Neural progenitor cell (in vitro differentiated cells): ENCODE data around the gene HNRNPR.

ENCODE experiments used
- EZH2 ChIP-seq: fragments of 200-600 bp; sonication (generic); IDR thresholded peaks from 2 replicates; pipeline ENCODE4 v1.6.1; 2017; ENCODE audit warnings: antibody characterized with exemption, mild to moderate bottlenecking, moderate library complexity
- EZH2phosphoT487 ChIP-seq: fragments of 200-600 bp; sonication (generic); IDR thresholded peaks from 2 replicates; pipeline ENCODE4 v1.6.1; 2017; ENCODE audit warnings: antibody characterized with exemption
- TF ChIP-seq, protein P1 (sequence below): fragments of 200-600 bp; sonication (generic); IDR thresholded peaks from 2 replicates; pipeline ENCODE4 v1.5.1; 2017; ENCODE audit warnings: antibody characterized with exemption, mild to moderate bottlenecking

DNA sequence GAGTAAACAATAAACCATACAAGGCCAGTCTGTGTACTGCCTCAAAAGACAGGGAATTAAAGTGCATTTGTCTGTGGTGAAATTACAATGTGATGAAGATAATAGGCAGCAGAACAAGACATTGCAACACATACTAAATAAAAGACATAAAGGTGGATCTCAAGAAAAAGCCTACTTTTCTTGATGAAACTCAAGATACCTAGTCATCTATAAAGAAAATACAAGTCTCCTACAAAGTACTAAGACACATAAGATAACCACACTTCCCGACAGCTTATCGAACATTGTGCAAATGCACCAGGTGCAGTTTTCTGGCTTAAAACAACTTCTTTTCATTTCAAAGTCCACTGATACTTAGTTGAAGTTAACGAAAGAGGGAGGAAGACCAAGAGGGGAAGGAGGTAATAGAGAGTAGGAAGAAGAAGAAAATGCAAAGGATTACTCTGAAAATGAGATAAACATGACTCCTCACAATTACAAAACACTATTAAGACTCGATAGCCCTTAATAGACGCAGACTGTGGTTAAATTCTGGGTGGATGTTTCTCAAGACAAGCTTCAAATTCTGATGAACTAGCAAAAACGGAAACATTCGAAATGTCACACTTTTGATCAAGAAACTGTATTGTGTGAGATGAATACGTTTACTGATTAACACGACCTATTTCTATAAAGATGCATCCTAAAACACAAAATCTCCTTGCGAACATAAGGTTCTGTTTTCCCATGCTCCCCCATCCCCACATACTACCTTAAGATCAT lies 2.0 kb downstream of the HNRNPR start:
- TF ChIP-seq, protein P1, sequence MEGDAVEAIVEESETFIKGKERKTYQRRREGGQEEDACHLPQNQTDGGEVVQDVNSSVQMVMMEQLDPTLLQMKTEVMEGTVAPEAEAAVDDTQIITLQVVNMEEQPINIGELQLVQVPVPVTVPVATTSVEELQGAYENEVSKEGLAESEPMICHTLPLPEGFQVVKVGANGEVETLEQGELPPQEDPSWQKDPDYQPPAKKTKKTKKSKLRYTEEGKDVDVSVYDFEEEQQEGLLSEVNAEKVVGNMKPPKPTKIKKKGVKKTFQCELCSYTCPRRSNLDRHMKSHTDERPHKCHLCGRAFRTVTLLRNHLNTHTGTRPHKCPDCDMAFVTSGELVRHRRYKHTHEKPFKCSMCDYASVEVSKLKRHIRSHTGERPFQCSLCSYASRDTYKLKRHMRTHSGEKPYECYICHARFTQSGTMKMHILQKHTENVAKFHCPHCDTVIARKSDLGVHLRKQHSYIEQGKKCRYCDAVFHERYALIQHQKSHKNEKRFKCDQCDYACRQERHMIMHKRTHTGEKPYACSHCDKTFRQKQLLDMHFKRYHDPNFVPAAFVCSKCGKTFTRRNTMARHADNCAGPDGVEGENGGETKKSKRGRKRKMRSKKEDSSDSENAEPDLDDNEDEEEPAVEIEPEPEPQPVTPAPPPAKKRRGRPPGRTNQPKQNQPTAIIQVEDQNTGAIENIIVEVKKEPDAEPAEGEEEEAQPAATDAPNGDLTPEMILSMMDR, result no peak
- no peak for TF ChIP-seq EZH2
- no peak for TF ChIP-seq EZH2phosphoT487
